ENCODE results near the gene SIRT4. TPM values are rescaled to one million over a fixed set of nuclear protein-coding genes. Genes with fewer than 3 reads are reported as not detected.

Gene SIRT4
- total RNA-seq, 4 donors from 2014 or later = 0.70 to 5.0 TPM; not detected in 2

- Histone ChIP-seq H3K27ac (no peak overlapping the region), H3K4me3 (no peak overlapping the region), H3K36me3 (no peaks in the 10 kb centered on the region), H3K9me3 (no peaks in the 10 kb centered on the region), H3K27me3 (no peaks in the 10 kb centered on the region), H3K4me1 (peaks cover 18 to 35% (median 29%) of the 10 kb centered on the region in 3 donors)
- no peak for TF ChIP-seq CTCF (IDR thresholded peaks at IDR 0.05)
- TF ChIP-seq POLR2A (IDR thresholded peaks at IDR 0.05) = no peak
- WGBS, 2 donors = 42 to 48% methylated on average over 4 of the region's 4 CpGs
- DNase-seq = no peak
- intact Hi-C loops (cut with DNase I) = no loop called here
Measured at GRCh38 chr12:120267736-120268135, 34.4 kb upstream of the SIRT4 start.

DNA sequence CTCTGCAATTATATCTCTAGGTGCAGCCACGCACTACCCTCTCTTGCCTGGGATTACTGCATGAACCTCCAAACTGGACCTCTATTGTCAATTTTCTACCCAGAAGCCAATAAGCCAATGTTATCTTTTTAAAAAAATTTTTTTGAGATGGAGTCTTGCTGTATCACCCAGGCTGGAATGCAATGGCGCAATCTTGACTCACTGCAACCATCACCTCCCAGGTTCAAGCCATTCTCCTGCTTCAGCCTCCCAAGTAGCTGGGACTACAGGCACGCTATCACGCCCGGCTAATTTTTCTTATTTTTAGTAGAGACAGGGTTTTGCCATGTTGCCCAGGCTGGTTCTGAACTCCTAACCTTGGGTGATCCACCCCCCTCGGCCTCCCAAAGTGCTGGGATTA, 25.4 kb upstream of the SIRT4 start:
- no peak for TF ChIP-seq POLR2A (IDR thresholded peaks at IDR 0.05)
- no peak for TF ChIP-seq CTCF (IDR thresholded peaks at IDR 0.05)
- Histone ChIP-seq H3K9me3 (no peaks in the 10 kb centered on the region), H3K4me1 (no peaks in the 10 kb centered on the region), H3K27me3 (no peaks in the 10 kb centered on the region), H3K4me3 (no peak overlapping the region), H3K27ac (no peak overlapping the region), H3K36me3 (no peaks in the 10 kb centered on the region)
- WGBS, 2 donors = 93 to 94% methylated on average over 6 of the region's 6 CpGs
- intact Hi-C loops (cut with DNase I) = no loop called here
- no peak for DNase-seq

DNA sequence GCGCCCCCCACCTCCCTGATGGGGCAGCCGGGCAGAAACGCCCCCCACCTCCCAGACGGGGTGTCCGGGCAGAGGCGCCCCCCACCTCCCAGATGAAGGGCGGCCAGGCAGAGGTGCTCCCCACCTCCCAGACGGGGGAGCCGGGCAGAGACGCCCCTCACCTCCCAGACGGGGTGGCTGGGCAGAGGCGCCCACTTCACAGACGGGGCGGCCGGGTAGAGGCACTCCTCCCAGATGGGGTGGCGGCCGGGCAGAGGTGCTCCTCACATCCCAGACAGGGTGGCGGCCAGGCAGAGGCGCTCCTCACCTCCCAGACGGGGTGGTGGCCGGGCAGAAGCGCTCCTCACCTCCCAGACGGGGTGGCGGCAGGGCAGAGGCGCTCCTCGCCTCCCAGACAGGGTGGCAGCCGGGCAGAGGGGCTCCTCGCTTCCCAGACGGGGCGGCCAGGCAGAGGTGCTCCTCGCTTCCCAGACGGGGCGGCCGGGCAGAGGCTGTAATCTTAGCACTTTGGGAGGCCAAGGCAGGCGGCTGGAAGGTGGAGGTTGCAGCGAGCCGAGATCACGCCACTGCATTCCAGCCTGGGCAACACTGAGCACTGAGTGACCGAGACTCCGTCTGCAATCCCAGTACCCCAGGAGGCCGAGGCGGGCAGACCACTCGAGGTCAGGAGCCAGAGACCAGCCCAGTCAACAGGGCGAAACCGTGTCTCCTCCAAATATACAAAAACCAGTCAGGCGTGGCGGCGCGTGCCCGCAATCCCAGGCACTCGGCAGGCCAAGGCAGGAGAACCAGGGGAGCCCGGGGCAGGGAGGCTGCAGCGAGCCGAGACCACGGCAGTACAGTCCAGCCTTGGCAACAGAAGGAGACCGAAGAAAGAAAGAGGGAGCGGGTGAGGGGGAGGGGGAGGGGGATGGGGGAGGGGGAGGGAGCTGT, 23.7 kb upstream of the SIRT4 start:
- TF ChIP-seq POLR2A (IDR thresholded peaks at IDR 0.05) (no peak), CTCF (IDR thresholded peaks at IDR 0.05) (no peak)
- Histone ChIP-seq H3K4me1 (no peaks in the 10 kb centered on the region), H3K27me3 (no peaks in the 10 kb centered on the region), H3K27ac (no peak overlapping the region), H3K36me3 (no peaks in the 10 kb centered on the region), H3K4me3 (no peak overlapping the region), H3K9me3 (no peaks in the 10 kb centered on the region)
- no peak for DNase-seq
- intact Hi-C loops (cut with DNase I) = no loop called here
- WGBS, 2 donors = 73 to 96% methylated on average over 5 to 7 of the region's 57 CpGs

DNA sequence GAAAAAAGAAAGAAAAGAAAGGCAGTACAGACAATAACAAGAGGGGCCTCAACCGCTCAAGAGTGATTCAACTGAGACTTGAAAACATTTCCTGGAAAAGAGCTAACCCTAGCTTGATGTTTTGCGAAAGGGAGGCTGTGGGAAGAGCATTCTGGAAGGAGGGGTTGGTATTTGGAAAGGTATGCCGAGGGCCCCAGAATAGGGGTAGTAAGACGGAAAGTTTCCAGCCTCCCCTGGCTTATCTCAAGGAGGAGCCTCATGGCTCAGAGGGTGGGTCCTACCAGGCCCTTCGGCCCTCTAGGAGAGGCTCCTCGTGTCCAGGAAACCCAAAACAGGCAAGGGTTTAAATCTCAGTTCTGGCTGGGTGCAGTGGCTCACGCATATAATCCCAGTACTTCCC, 18.8 kb upstream of the SIRT4 start:
- H3K36me3 ChIP-seq = no peaks in the 10 kb centered on the region
- no peaks in the 10 kb centered on the region for H3K9me3 ChIP-seq
- no peak overlapping the region for H3K4me3 ChIP-seq
- WGBS, 2 donors = 77 to 85% methylated on average over 7 of the region's 7 CpGs
- H3K4me1 ChIP-seq = peaks cover 0 to 11% (median 0%) of the 10 kb centered on the region in 3 donors
- DNase-seq = no peak
- TF ChIP-seq POLR2A (IDR thresholded peaks at IDR 0.05) (no peak), CTCF (IDR thresholded peaks at IDR 0.05) (no peak)
- no peaks in the 10 kb centered on the region for H3K27me3 ChIP-seq
- intact Hi-C loops (cut with DNase I) = no loop called here
- no peak overlapping the region for H3K27ac ChIP-seq

GRCh38 chr12:120284381-120284780, 17.7 kb upstream of the SIRT4 start:
- WGBS, 2 donors = 66 to 72% methylated on average over 3 of the region's 3 CpGs

More at GRCh38 chr12:120284381-120284780, 17.7 kb upstream of the SIRT4 start:
- peaks cover 0 to 11% (median 0%) of the 10 kb centered on the region in 3 donors for H3K4me1 ChIP-seq
- intact Hi-C loops (cut with DNase I) = no loop called here
- no peak for DNase-seq
- no peaks in the 10 kb centered on the region for H3K27me3 ChIP-seq
- no peak overlapping the region for H3K4me3 ChIP-seq
- no peaks in the 10 kb centered on the region for H3K9me3 ChIP-seq
- H3K27ac ChIP-seq = no peak overlapping the region
- H3K36me3 ChIP-seq = no peaks in the 10 kb centered on the region
- TF ChIP-seq POLR2A (IDR thresholded peaks at IDR 0.05) (no peak), CTCF (IDR thresholded peaks at IDR 0.05) (no peak)
